GM04503 (cell line): ENCODE measurements around the gene PIP4P1.
"Not testable (repeated sequence)": the region's sequence is repeated elsewhere in the genome, so short reads cannot be mapped to it uniquely, and the experiment has no call there.

Source experiments
- DNase-seq: peaks from one replicate; pipeline ENCODE4 v3.0.0-alpha.2; 2012; ENCODE audit warnings: low read depth

PIP4P1 gene

DNA sequence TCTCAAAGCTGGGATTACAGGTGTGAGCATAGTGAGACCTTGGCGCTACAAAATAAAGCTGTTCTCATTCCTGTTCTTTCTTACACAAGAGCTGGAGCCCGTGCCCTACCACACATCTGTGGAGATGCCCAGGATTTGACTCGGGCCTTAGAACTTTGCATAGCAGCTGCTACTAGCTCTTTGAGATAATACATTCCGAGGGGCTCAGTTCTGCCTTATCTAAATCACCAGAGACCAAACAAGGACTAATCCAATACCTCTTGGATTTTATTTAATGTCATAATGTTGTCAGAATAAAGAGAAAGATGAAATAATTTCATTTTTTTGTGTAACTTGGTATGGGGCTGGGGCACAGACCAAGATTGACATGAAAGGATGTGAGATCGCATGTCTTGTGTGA, 15.5 kb upstream of the PIP4P1 start:
- no peak for DNase-seq

DNA sequence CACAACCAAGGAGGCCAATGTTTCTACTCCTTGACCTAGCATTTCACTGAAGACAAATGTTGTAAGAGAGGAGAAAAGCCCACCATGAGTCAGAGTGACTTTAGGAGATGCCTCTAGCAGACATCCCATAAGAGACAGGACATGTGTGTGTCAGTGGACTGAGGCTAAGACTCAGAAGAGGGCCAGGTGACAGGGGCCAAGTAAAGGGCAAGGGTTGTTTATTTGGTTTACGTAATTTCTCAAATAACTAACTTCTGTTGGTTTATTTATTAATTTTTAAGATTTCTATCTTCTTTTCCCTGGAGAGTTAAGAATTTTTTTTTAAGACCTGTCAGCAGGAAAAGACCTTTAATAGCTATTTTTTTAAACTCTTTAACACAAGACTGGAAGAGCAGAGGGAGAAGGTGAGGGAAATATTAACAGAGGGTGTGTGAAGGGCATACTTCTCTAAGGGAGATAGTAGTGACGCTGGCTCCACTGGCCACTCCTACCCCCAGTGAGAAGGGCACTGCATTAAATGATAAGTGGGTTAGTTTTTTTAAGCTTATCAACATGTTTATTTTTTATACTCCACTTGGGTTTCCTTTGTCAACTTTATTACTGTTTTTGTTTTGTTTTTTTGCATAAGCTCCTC, 11.4 kb upstream of the PIP4P1 start:
- no peak for DNase-seq

DNA sequence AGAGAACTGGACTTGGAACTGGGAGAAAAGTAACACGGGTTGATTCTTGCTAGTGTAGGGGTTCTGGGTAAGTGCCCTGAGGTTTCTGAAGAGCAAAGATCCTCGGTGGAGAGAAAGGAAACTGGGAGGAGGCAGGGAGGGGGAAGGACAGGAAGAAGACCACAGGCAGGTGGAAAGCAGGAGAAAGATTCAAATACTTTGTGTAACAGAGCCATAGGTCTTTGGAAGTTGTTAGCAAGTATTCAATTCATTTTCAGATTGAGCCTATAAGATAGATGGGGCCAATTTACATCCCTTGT, 9.3 kb upstream of the PIP4P1 start:
- no peak for DNase-seq

DNA sequence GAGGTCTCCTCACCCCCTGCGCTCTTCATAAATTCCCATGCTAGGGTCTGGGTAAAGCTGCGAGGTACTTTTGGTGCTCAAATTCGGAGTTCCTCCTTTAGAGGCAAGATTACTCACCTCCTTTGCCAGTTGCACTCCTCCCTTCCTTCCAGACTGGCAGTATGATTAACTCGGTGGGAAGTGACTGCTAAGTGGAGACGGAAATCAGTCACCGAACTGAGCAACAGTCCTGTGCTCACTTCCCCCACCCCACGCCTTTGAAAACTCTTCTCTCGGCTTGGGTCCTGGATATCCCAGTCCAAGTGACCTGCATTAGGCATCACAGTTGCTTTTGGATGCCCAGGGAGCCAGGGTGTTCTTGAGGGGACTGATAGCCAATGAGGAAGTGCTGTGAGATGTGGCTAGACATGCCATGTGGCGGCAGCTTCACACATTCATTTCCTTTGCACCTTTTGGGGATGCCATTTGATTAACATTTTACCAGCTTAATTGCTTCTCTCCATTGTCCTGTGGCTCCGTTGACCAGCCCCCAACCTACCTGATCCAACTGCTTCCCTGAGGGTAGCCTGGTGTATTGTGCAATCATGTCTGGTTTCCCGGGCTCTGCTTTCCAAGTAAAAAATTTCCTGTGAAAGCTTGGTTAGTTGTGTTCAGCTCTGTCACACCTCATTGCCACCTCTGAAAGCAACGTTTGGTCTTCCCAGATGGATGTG, 8.8 kb upstream of the PIP4P1 start:
- DNase-seq = no peak

DNA sequence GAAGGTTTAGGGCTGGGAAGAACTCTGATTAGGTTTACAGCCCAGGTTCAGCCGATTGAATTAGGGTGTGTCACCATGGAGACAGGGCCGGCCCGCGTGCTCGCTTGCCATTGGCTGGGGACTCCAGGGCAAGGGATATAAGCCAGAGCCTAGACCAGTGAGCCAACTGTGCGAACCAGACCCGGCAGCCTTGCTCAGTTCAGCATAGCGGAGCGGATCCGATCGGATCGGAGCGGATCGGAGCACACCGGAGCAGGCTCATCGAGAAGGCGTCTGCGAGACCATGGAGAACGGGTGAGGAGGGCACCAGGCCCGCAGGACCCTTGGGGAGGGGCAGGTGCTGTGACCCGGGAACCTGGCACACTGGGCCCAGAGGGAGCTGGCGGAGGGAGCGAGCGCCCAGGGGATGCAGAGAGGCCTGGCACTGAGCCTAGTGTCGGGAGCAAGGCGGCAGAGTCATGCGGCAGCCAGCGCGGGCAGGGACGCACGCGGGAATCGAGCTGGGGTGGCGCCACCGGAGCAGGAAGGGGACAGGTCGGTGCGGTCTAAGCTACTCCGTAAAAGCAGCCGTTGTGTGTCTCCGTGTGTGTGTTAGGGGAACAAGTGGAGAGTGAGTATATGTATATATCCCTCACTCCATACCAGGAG, 8.1 kb upstream of the PIP4P1 start, which contains the start of gene PNP:
PNP (plus strand) TSS at position 165 of the 648 bp plus-strand sequence; CDS start at position 284, 119 bp downstream.
- DNase-seq = no peak

DNA sequence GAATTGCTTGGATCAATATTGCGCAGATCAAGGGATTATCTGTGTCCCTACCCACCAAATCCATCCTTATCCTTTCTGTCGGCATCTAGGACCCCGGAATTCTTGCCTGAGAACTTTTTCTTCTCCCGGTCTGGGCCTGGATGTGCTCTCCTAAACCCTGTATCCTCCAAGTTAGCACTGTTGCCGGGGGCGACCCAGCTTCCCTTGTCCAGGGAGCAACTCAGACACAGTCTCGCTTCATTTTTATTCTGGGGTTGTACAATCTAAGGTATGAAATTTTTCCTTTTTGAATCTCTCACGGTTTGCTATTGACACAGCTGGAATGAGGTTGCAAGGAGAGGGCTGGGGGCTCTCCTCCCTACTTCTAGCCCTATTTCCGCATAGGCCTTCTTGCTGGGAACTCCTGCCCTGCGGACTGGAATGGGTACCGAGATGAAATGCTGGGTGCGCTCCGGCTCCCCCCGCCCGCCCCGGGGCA, 7.6 kb upstream of the PIP4P1 start:
- no peak for DNase-seq

DNA sequence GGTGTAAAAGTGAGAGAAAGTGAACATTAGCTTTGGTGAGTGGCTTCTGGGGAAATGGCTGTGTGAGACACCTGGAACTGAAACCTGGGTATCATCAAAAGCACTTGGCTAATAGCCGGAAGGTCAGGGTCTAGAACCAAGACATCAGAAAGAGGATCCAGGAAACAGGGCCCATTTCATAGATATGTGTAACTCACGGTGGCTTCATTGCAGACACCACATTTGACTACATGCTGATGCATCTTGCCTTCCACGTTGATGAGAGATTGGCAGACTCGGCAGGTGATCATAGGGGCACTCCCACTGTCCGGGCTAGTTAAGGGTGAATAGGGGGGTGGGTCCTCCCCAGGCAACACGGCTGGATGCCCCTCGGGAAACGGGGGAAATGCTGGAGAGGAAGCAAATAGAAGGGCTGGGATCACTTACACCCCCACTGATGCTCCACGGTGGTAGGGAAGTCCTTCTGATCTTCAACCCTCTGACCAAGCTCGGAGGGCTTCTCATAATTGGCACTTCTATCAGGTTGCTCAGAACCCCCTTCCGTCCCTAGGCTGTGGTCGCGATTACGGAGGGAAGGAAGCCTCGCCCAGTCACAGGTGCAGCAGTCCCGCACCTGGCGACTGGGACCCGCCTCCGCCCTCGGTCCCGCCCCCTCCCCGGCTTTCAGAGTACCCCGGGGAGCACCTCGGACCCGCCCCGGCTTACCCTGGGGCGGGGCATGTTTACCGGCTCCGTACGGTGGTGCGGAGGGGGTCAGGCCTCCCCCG, 593 bp downstream of the PIP4P1 start:
- no peak for DNase-seq

DNA sequence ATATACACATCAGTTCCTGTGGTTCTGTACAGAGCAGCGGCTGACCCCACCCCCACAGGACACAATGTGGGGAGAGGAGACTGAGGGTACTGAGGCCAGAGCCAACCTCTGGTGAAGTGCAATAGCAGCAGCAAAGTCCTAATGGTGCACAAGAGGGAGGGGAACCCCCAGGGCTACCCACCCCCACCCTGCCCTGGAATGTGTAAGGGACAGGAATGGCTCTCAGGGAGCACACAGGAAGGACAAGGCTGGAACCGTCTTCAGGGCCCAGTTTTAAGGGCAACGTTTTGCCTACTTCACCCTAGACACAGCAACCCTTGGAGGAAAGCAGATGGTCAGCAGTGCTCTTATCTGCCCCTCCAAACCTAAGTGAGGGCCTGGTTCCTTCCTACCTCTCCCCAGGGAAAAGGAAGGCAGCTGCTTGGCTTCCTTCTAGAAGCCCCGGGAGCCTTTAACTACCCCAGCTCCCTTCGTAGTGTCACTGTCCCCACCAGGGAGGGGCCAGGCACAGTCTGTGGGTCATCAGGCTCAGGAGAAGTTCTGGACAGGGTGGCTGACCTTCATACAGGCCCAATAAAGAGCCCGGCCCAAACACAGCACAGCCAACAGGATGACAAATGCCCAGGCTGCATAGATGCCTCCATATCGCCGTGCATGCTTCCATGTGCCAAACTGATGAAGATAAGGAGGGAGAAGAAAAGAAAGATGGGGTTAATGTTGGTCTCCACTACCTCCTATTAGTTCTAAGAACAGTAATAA, 3.0 kb downstream of the PIP4P1 start:
- no peak for DNase-seq

DNA sequence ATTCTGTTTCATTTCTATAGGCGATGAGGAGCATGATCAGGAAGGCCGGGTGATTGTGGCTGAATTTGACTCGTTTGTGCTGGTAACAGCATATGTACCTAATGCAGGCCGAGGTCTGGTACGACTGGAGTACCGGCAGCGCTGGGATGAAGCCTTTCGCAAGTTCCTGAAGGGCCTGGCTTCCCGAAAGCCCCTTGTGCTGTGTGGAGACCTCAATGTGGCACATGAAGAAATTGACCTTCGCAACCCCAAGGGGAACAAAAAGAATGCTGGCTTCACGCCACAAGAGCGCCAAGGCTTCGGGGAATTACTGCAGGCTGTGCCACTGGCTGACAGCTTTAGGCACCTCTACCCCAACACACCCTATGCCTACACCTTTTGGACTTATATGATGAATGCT, 4.3 kb downstream of the PIP4P1 start:
- no peak for DNase-seq

DNA sequence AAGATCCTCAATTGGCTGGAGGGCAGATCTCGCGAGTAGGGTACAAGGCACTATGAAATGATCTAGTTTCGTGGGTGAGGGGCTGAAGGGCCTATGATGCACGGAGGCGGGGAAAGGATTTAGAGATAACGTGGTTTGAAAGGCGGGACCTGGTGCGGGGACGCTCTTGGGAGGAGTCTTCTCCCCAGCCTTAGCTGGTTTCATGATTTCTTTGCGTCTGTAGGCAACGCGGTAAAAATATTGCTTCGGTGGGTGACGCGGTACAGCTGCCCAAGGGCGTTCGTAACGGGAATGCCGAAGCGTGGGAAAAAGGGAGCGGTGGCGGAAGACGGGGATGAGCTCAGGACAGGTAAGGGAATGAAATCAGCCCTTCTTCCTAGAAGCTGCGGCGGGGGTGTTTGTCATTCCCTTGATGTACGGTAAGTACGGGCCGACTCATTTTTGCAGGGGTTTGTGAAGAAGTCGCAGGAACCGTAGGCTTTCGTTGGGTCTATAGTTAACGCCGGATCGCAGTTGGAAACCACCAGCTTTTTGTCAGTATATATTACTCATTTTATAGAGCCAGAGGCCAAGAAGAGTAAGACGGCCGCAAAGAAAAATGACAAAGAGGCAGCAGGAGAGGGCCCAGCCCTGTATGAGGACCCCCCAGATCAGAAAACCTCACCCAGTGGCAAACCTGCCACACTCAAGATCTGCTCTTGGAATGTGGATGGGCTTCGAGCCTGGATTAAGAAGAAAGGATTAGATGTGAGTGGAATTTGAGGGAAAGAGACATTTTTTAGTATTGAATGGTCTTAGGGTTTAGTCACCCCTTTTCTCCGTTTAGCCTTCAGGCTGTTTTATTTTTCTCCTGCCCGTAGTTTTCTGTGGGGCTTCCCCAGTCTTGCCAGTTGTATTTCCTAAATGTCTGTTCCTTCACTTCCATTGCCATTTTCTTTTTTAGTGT, 5.6 kb downstream of the PIP4P1 start:
- DNase-seq = peak; percentile 65

DNA sequence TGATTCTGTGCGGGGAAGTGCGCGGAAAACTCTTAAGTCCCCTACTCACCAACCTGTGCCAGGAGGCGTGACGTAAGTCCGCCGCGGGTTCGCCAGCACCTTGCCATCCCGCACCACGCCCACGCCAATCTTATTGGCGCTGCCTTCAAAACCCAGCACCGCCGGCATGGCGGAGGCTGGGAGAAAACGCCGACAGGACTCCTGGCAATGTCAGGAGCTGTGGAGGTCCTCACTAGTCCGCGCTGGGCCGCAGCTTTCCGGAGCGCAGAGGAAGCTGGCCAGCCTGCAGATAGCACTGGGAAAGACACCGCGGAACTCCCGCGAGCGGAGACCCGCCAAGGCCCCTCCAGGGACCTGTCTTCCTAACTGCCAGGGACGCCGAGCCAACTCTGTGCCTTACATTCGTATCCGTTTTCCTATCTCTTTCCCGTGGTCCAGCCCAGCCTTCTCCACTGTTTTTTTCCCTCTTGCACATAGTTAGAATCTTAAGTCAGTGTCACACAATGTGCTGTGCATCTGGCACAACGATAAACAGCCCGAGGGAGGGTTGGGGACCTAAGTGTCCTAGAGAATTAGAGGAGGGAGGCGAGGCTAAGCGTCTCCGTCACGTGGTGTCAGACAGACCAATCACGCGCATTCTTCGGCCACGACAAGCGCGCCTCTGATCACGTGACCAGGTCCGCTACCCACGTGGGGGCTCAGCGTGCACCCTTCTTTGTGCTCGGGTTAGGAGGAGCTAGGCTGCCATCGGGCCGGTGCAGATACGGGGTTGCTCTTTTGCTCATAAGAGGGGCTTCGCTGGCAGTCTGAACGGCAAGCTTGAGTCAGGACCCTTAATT, 6.5 kb downstream of the PIP4P1 start, which contains the start of the genes APEX1 and OSGEP:
APEX1 (plus strand) TSS at position 711 of the 839 bp plus-strand sequence. CDS start 420 bp downstream, outside the sequence.
OSGEP (minus strand) TSS at position 297 of the 839 bp plus-strand sequence; CDS start at position 168, 129 bp downstream.
- DNase-seq = peak; percentile 93

DNA sequence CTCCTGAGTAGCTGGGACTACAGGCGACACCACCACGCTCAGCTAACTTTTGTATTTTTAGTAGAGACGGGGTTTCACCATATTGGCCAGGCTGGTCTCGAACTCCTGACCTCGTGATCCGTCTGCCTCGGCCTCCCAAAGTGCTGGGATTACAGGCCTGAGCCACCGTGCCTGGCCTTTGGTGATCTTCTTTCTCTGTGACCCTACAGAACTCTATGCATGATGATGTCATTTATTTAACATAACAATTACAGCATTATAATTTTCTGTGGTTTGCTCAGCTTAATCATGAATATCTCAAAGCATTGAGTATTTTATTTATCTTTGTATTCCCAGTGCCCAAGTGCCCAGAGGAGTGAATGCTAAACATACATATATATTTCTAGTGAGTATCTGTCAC, 8.4 kb downstream of the PIP4P1 start:
- DNase-seq = not testable (repeated sequence)

DNA sequence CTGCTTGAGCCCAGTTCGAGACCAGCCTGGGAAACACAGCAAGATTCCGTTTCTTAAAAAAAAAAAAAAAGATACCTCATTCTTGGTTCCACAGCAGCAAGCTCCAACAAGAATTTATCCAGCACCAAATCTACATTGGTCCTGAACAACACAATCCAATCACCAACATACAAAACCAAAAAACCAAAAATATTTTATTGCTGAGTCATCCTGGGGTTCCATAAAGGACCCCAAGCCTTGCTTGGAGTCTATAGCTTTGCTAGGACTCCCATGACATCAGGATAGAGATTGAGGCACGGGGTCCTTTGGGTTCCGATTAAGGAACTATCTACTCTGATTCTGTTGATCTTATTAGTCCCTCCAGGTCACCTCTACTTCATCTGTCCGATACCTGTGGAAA, 14.3 kb downstream of the PIP4P1 start:
- no peak for DNase-seq

DNA sequence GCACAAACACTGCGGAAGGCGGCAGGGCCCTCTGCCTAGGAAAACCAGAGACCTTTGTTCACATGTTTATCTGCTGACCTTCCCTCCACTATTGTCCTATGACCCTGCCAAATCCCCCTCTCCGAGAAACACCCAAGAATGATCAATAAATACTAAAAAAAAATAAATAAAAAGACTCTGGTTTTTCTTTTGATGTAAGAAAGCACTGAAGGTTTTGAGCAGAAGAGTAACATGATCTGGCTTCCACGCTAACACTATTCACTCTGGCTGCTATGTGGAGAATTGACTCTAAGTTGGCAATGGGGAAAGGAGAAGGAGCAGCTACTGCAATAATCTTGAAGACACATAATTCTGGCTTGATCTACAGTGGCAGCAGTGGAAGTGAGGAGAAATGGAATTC, 17.6 kb downstream of the PIP4P1 start:
- DNase-seq = not testable (repeated sequence)

DNA sequence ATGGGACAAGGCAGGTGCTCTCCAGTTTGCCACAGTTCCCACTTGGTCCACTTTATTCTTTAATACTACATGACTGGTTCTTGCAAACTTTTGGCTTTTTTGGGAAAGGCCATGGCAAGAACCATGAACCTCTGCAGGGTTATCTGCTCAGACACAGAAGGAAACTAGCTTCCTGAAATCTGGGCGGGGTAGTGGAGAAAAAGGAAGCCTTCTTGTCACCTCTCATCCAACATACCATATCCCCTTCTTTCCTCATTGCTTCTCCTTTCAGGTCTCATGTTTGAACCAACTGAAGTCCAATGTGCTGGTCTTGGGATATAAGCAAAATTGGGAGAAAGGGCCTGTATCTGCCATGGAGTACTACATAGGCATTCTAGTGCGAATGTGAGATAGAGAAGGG, 19.8 kb downstream of the PIP4P1 start:
- no peak for DNase-seq

DNA sequence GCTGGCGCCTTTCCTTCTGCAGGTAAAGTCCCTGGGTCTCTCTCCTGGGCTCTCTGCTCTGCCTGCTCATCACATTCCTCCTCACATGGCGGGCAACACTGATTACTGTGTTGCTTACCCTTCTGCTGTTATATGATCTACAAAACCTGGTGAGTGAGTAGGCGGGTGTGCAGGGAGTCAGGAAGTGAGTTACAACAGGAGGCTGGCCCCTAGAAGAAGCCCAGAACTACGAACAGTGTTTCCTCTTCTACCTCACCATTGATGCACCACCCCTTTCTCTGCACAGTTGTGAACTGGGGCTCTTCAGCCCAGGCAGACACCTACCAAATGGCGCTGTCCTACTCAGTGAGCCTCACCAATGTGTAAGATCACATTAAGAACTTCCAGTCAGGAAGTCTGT, 20.4 kb downstream of the PIP4P1 start:
- DNase-seq = no peak

DNA sequence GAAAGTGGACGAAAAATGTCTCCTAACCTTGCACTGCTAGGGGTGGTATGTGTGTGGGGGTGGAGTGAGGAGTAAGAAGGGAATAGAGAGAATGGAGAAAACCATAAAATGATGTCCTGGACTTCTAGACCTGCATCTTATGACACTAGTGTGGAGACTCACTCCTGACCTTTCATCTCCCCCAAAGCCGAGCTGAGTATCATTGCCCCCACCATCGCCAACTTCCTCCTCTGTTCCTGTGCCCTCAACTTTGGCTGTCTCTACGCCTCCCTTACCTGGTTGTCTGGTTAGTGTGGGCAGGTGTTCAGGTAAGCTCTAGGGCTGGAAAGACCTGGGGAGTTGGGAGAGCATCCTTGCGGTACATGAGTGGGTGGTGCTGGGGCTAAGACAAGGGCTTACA, 20.8 kb downstream of the PIP4P1 start:
- DNase-seq = no peak

DNA sequence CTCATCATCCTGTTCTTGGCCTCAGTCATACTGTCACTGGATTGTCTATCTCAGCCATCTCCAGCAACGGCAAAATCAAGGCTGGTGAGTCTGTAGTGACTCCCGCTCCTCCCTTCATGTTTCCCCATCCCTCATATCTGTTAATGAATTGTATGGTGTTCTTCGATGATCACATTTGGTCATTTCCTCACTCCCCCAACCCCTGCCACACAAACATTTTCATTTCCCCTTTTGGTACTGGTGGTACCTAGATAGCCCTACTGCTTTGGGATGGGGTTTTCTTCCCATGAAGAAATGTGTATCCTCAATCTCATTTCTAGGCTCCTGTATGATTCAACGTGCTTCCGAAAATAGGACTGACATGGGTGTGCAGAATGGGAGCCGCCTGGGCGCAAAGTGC, 22.6 kb downstream of the PIP4P1 start:
- DNase-seq = no peak

DNA sequence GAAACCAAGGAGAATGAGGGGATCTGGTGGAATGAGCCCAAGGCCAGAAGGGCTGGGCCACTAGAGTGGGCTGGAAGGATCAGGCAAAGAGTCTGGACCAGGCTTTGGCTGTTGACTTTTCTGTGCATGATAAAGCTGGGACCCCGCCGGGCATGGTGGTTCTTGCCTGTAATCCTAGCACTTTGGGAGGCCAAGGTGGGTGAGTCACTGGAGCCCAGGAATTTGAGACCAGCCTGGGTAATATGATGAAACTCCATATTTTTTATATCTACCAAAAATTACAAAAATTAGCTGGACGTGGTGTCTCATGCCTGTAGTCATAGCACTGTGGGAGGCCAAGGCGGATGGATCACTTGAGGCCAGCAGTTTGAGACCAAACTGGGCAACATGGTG, 24.9 kb downstream of the PIP4P1 start:
- DNase-seq = peak; percentile 24
